ENCODE measurements around the gene TMEM179.

The TMEM179 gene

DNA sequence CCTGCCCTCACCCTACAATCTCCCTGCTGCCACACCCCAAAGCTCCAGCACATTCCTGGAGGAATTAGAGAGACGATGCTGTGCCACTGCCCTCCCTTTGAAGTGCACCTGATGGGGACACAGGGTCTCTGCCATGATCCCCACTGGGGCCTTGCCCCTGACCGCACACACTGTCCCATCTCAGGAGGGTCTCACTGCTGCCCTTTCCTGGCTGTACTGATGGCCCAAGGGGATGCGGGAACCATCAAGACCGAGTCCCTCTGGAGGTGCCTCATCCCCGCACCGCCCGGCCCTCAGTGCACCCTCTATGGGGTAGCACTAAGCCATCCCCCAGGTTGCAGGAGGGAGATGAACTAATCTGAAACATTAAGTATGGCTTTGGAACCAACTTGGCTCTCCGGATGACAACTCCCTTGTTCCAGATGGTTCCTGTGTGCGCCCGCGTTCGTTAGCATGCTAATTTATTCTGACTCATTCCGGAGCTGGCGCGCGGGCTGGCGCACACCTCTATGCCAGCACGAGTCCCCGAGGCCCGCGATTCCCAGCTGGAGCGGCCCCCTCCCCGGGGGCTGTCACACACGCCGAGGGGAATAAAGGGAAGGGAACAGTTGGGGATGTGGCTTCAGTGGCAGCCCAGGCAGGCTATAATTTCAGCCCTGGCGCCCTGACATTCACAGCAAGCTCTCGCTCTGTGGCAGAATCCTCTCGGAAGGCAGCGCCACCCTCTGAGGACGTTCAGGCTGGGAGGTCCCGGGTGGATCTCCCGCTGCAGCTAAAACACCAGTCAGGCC, 59.2 kb downstream of the TMEM179 start:
- no peak overlapping the region for H3K9ac ChIP-seq (ENCODE audit: low read depth, low read length)
- peaks cover 14% of the 10 kb centered on the region for H3K27me3 ChIP-seq (ENCODE audit: insufficient read depth, low read length, poor library complexity)
- H3K4me2 ChIP-seq (ENCODE audit: insufficient read depth, low read length): no peak overlapping the region
- no peak for DNase-seq
- H3K79me2 ChIP-seq (ENCODE audit: insufficient read depth, low read length): no peaks in the 10 kb centered on the region
- no peak overlapping the region for H3K4me3 ChIP-seq (ENCODE audit: low read depth in 1 of 2, low read length in 2 of 2)
- no peaks in the 10 kb centered on the region for H3K9me3 ChIP-seq (ENCODE audit: insufficient read depth, low read length, severe bottlenecking)
- no peaks in the 10 kb centered on the region for H3K4me1 ChIP-seq (ENCODE audit: insufficient read depth, low read length)
- H3K27ac ChIP-seq (ENCODE audit: low read length): no peak overlapping the region
- peaks cover 3% of the 10 kb centered on the region; the same call in 1 of the 2 replicates for H4K20me1 ChIP-seq (ENCODE audit: insufficient read depth, low read length)
- no peak for TF ChIP-seq EZH2 (IDR thresholded peaks at IDR 0.05; ENCODE audit: borderline replicate concordance, low read depth, low read length, severe bottlenecking)
- TF ChIP-seq, protein P1, sequence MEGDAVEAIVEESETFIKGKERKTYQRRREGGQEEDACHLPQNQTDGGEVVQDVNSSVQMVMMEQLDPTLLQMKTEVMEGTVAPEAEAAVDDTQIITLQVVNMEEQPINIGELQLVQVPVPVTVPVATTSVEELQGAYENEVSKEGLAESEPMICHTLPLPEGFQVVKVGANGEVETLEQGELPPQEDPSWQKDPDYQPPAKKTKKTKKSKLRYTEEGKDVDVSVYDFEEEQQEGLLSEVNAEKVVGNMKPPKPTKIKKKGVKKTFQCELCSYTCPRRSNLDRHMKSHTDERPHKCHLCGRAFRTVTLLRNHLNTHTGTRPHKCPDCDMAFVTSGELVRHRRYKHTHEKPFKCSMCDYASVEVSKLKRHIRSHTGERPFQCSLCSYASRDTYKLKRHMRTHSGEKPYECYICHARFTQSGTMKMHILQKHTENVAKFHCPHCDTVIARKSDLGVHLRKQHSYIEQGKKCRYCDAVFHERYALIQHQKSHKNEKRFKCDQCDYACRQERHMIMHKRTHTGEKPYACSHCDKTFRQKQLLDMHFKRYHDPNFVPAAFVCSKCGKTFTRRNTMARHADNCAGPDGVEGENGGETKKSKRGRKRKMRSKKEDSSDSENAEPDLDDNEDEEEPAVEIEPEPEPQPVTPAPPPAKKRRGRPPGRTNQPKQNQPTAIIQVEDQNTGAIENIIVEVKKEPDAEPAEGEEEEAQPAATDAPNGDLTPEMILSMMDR (IDR thresholded peaks at IDR 0.05; ENCODE audit: borderline replicate concordance, extremely low read depth, low read length, poor library complexity, severe bottlenecking): no peak
- H3K36me3 ChIP-seq (ENCODE audit: insufficient read depth, low read length): no peaks in the 10 kb centered on the region
- ATAC-seq (ENCODE audit: insufficient read depth, low read depth): no peak
- no peak overlapping the region for H2AFZ ChIP-seq (ENCODE audit: low read depth, low read length)

DNA sequence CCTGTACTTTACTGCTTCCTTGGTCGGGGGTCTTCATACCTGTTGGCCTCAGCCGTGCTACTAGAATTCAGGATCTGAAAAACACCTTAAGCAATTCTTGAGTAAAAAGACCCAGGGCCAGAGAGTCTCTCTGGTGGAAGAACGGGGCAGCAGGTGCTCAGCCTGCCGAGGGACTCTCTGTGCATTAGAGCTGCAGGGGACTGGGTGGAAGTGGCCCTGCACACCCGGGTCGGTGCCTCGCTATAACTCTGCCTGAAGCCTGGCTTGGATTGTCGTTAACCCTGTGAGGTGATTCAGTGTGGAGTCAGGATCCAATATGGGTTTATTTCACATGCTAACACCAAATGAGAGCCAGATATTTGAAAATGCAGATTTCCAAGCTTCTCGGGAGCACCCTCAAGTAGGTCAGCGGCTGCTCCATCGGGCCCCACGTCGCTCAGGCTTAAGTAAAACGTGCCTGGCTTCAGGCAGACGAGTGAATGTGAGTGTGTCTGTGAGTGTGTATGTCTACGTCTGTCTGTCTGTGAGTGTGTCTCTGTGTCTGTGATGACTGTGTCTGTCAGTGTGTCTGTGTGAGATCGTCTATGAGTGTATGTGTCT, 60.1 kb downstream of the TMEM179 start:
- Histone ChIP-seq H4K20me1 (ENCODE audit: insufficient read depth, low read length) (peaks cover 3% of the 10 kb centered on the region; the same call in 1 of the 2 replicates), H3K9me3 (ENCODE audit: insufficient read depth, low read length, severe bottlenecking) (no peaks in the 10 kb centered on the region), H3K79me2 (ENCODE audit: insufficient read depth, low read length) (no peaks in the 10 kb centered on the region), H3K4me3 (ENCODE audit: low read depth in 1 of 2, low read length in 2 of 2) (no peak overlapping the region), H2AFZ (ENCODE audit: low read depth, low read length) (no peak overlapping the region), H3K9ac (ENCODE audit: low read depth, low read length) (no peak overlapping the region), H3K36me3 (ENCODE audit: insufficient read depth, low read length) (no peaks in the 10 kb centered on the region), H3K4me1 (ENCODE audit: insufficient read depth, low read length) (no peaks in the 10 kb centered on the region), H3K27me3 (ENCODE audit: insufficient read depth, low read length, poor library complexity) (peaks cover 14% of the 10 kb centered on the region), H3K27ac (ENCODE audit: low read length) (no peak overlapping the region), H3K4me2 (ENCODE audit: insufficient read depth, low read length) (no peak overlapping the region)
- DNase-seq: no peak
- TF ChIP-seq EZH2 (IDR thresholded peaks at IDR 0.05; ENCODE audit: borderline replicate concordance, low read depth, low read length, severe bottlenecking): no peak
- TF ChIP-seq, protein P1 (IDR thresholded peaks at IDR 0.05; ENCODE audit: borderline replicate concordance, extremely low read depth, low read length, poor library complexity, severe bottlenecking): no peak
- ATAC-seq (ENCODE audit: insufficient read depth, low read depth): no peak

GRCh38 chr14:104542871-104543830, 61.4 kb downstream of the TMEM179 start:
- H3K4me2 ChIP-seq (ENCODE audit: insufficient read depth, low read length): no peak overlapping the region
- DNase-seq (no peak), ATAC-seq (ENCODE audit: insufficient read depth, low read depth) (no peak)
- TF ChIP-seq, protein P1 (IDR thresholded peaks at IDR 0.05; ENCODE audit: borderline replicate concordance, extremely low read depth, low read length, poor library complexity, severe bottlenecking): no peak
- TF ChIP-seq EZH2 (IDR thresholded peaks at IDR 0.05; ENCODE audit: borderline replicate concordance, low read depth, low read length, severe bottlenecking): no peak
- H3K4me3 ChIP-seq (ENCODE audit: low read depth in 1 of 2, low read length in 2 of 2): no peak overlapping the region
- no peak overlapping the region for H3K9ac ChIP-seq (ENCODE audit: low read depth, low read length)
- no peaks in the 10 kb centered on the region for H3K36me3 ChIP-seq (ENCODE audit: insufficient read depth, low read length)
- no peaks in the 10 kb centered on the region for H3K79me2 ChIP-seq (ENCODE audit: insufficient read depth, low read length)
- H2AFZ ChIP-seq (ENCODE audit: low read depth, low read length): no peak overlapping the region
- no peaks in the 10 kb centered on the region for H3K4me1 ChIP-seq (ENCODE audit: insufficient read depth, low read length)
- peaks cover 14% of the 10 kb centered on the region for H3K27me3 ChIP-seq (ENCODE audit: insufficient read depth, low read length, poor library complexity)
- no peaks in the 10 kb centered on the region for H3K9me3 ChIP-seq (ENCODE audit: insufficient read depth, low read length, severe bottlenecking)
- no peak overlapping the region for H3K27ac ChIP-seq (ENCODE audit: low read length)
- peaks cover 3% of the 10 kb centered on the region; the same call in 1 of the 2 replicates for H4K20me1 ChIP-seq (ENCODE audit: insufficient read depth, low read length)

Measured in DND-41 (cell line).